A204.1 (cell line): ENCODE measurements around the gene ITGA6.
A peak's percentile ranks its signal among the peaks of the same experiment; 100 is the strongest.

Experiments
- FAIRE-seq: peaks from 2 replicates; lab custom pipeline; 2012; peaks lifted over from hg19 to GRCh38; lab: Jason Lieb, UNC

Gene ITGA6

GRCh38 chr2:172465417-172466334 lies 38.3 kb downstream of the ITGA6 start:
- peak; percentile 90 for FAIRE-seq

GRCh38 chr2:172467382-172467781 lies 40.0 kb downstream of the ITGA6 start:
- no peak for FAIRE-seq

GRCh38 chr2:172470958-172471922 lies 43.9 kb downstream of the ITGA6 start:
- no peak for FAIRE-seq

- no peak for FAIRE-seq
Observed at GRCh38 chr2:172472446-172473033, 45.2 kb downstream of the ITGA6 start.

GRCh38 chr2:172473167-172473566 lies 45.8 kb downstream of the ITGA6 start:
- no peak for FAIRE-seq

GRCh38 chr2:172478353-172478752 lies 51.0 kb downstream of the ITGA6 start:
- FAIRE-seq: no peak

GRCh38 chr2:172480301-172481218 lies 53.2 kb downstream of the ITGA6 start:
- FAIRE-seq: no peak

- FAIRE-seq: no peak
Observed at GRCh38 chr2:172481507-172482262, 54.3 kb downstream of the ITGA6 start.

- peak; percentile 68 for FAIRE-seq
Observed at GRCh38 chr2:172484253-172484652, 56.9 kb downstream of the ITGA6 start.

GRCh38 chr2:172484706-172485105 lies 57.3 kb downstream of the ITGA6 start:
- no peak for FAIRE-seq

GRCh38 chr2:172488556-172488955 lies 61.2 kb downstream of the ITGA6 start:
- no peak for FAIRE-seq

- no peak for FAIRE-seq
Observed at GRCh38 chr2:172489681-172490080, 62.3 kb downstream of the ITGA6 start.

- no peak for FAIRE-seq
Observed at GRCh38 chr2:172496160-172496608, 68.8 kb downstream of the ITGA6 start.

- FAIRE-seq: no peak
Observed at GRCh38 chr2:172507199-172507598, 79.8 kb downstream of the ITGA6 start.

GRCh38 chr2:172510088-172510487 lies 82.7 kb downstream of the ITGA6 start:
- FAIRE-seq: no peak

GRCh38 chr2:172510548-172510947 lies 83.2 kb downstream of the ITGA6 start:
- no peak for FAIRE-seq

GRCh38 chr2:172512810-172513523 lies 85.6 kb downstream of the ITGA6 start:
- no peak for FAIRE-seq

- no peak for FAIRE-seq
Observed at GRCh38 chr2:172513524-172513900, 86.1 kb downstream of the ITGA6 start.

- FAIRE-seq: no peak
Observed at GRCh38 chr2:172513935-172514586, 86.7 kb downstream of the ITGA6 start.
